IMR-90 (cell line): Measurements from ENCODE around the gene BRAT1. TPM values are rescaled to one million over a fixed set of nuclear protein-coding genes. Genes with fewer than 3 reads are reported as not detected.

Source experiments
- ATAC-seq: fragments of 200-7000 bp; cut with Tn5 transposase; 2 replicates; pipeline ENCODE4 v1.9.1; 2020; ENCODE audit warnings: low read depth, mild to moderate bottlenecking, moderate library complexity
- BruUV-seq: library from RNA; stranded (reverse); fragments of 400-500 nt; replicated peaks from 2 replicates; lab custom pipeline; 2021; lab: Mats Ljungman, UMichigan
- CTCF ChIA-PET: fragments of 300-600 bp; formaldehyde crosslinking; extraction: SDS; loops from one replicate; lab custom pipeline; 2021; ENCODE audit warnings: antibody characterized with exemption; lab: Yijun Ruan, JAX
- POLR2A ChIA-PET: fragments of 300-600 bp; sonication (Branson Sonifier 250); formaldehyde crosslinking; loops from one replicate; lab custom pipeline; 2022; ENCODE audit warnings: antibody characterized with exemption; ENCODE audit not compliant: unreplicated experiment; lab: Charles Lee
- DNase-seq: peaks from one replicate; pipeline ENCODE4 v3.0.0; 2013
- H2AFZ ChIP-seq: replicated peaks from 2 replicates; pipeline ENCODE3; 2013; ENCODE audit warnings: low read length, mild to moderate bottlenecking; ENCODE audit not compliant: poor library complexity
- H2AK5ac ChIP-seq: 2 replicates; pipeline ENCODE4 v1.6.1; 2013; ENCODE audit warnings: low read depth, low read length, inconsistent platforms
- H2AK9ac ChIP-seq: replicated peaks from 2 replicates; pipeline ENCODE3; 2013; ENCODE audit warnings: mild to moderate bottlenecking, low read depth, low read length, moderate library complexity; ENCODE audit not compliant: poor library complexity
- H2BK120ac ChIP-seq: 2 replicates; pipeline ENCODE4 v1.6.1; 2013; ENCODE audit warnings: low read depth, low read length, inconsistent platforms
- H2BK15ac ChIP-seq: 3 replicates; pipeline ENCODE4 v1.6.1; 2013; ENCODE audit warnings: low read depth, low read length, inconsistent platforms
- H2BK20ac ChIP-seq: 2 replicates; pipeline ENCODE4 v1.6.1; 2013; ENCODE audit warnings: low read depth, mild to moderate bottlenecking, inconsistent platforms, low read length, moderate library complexity
- H2BK5ac ChIP-seq: 2 replicates; pipeline ENCODE4 v1.6.1; 2013; ENCODE audit warnings: mild to moderate bottlenecking, low read depth, low read length, inconsistent platforms; ENCODE audit not compliant: poor library complexity, severe bottlenecking
- H3K14ac ChIP-seq: replicated peaks from 2 replicates; pipeline ENCODE4 v1.6.1; 2013; ENCODE audit warnings: low read depth, low read length, inconsistent platforms
- H3K18ac ChIP-seq: 2 replicates; pipeline ENCODE4 v1.6.1; 2013; ENCODE audit warnings: low read depth, low read length, control low read depth
- H3K23ac ChIP-seq: 2 replicates; pipeline ENCODE4 v1.6.1; 2013; ENCODE audit warnings: low read depth, low read length, inconsistent platforms
- H3K27ac ChIP-seq: 2 replicates; pipeline ENCODE4 v1.5.1; 2013; ENCODE audit warnings: mild to moderate bottlenecking, control low read depth, low read length; ENCODE audit not compliant: insufficient read depth
- H3K27me3 ChIP-seq: 2 replicates; pipeline ENCODE4 v1.6.1; 2013; ENCODE audit warnings: low read length; ENCODE audit not compliant: control insufficient read depth, insufficient read depth
- H3K36me3 ChIP-seq: 2 replicates; pipeline ENCODE4 v1.6.1; 2013; ENCODE audit warnings: low read length, mixed read lengths; ENCODE audit not compliant: control insufficient read depth, insufficient read depth
- H3K4ac ChIP-seq: 2 replicates; pipeline ENCODE4 v1.6.1; 2013; ENCODE audit warnings: low read depth, low read length, inconsistent platforms
- H3K4me1 ChIP-seq: 2 replicates; pipeline ENCODE4 v1.6.1; 2013; ENCODE audit warnings: low read length, mixed read lengths; ENCODE audit not compliant: control insufficient read depth, insufficient read depth
- H3K4me2 ChIP-seq: 2 replicates; pipeline ENCODE4 v1.6.1; 2013; ENCODE audit warnings: low read depth, mild to moderate bottlenecking, control low read depth, low read length, moderate library complexity
- H3K4me3 ChIP-seq: 2 replicates; pipeline ENCODE4 v1.5.1; 2013; ENCODE audit warnings: low read depth, mild to moderate bottlenecking, control low read depth, low read length, moderate library complexity; ENCODE audit not compliant: insufficient read depth
- H3K56ac ChIP-seq: 2 replicates; pipeline ENCODE4 v1.6.1; 2013; ENCODE audit warnings: low read length, inconsistent platforms; ENCODE audit not compliant: insufficient read depth; ENCODE audit errors: extremely low read depth
- H3K79me1 ChIP-seq, 2 experiments: 2 replicates each; pipeline ENCODE4 v1.6.1; 2013; ENCODE audit warnings: low read length in 2 of 2, inconsistent platforms in 1 of 2, low read depth in 1 of 2
- H3K9ac ChIP-seq: 2 replicates; pipeline ENCODE4 v1.6.1; 2013; ENCODE audit warnings: low read depth, low read length, control low read depth
- H3K9me1 ChIP-seq: 2 replicates; pipeline ENCODE4 v1.6.1; 2013; ENCODE audit warnings: low read length, inconsistent platforms; ENCODE audit not compliant: insufficient read depth
- H3K9me3 ChIP-seq: 2 replicates; pipeline ENCODE4 v1.6.1; 2013; ENCODE audit warnings: low read length; ENCODE audit not compliant: control insufficient read depth, insufficient read depth
- H4K20me1 ChIP-seq: 2 replicates; pipeline ENCODE4 v1.6.1; 2013; ENCODE audit warnings: low read length, inconsistent platforms; ENCODE audit not compliant: insufficient read depth
- H4K5ac ChIP-seq: 2 replicates; pipeline ENCODE4 v1.6.1; 2013; ENCODE audit warnings: mild to moderate bottlenecking, low read depth, low read length, control low read depth
- H4K8ac ChIP-seq, 2 experiments: 2 replicates each; pipeline ENCODE4 v1.6.1; 2013; ENCODE audit warnings: low read depth in 2 of 2, low read length in 2 of 2, control low read depth in 1 of 2, inconsistent platforms in 1 of 2
- H4K91ac ChIP-seq: 2 replicates; pipeline ENCODE4 v1.6.1; 2013; ENCODE audit warnings: low read depth, low read length, inconsistent platforms; ENCODE audit not compliant: insufficient read depth
- BHLHE40 ChIP-seq: fragments of 150-350 bp; IDR thresholded peaks from 2 replicates; pipeline ENCODE4 v1.6.1; 2016; ENCODE audit warnings: mild to moderate bottlenecking, low read depth, low read length
- CEBPB ChIP-seq: IDR thresholded peaks from 2 replicates; pipeline ENCODE4 v1.6.1; 2012; ENCODE audit warnings: low read depth, low read length, improper control_type of control experiment
- CHD1 ChIP-seq: IDR thresholded peaks from 2 replicates; pipeline ENCODE4 v1.6.1; 2012; ENCODE audit warnings: low read depth, low read length, improper control_type of control experiment
- CTCF ChIP-seq: conservative IDR thresholded peaks from 2 replicates; pipeline ENCODE4 v1.5.1; 2012; ENCODE audit warnings: mild to moderate bottlenecking, low read depth, low read length, improper control_type of control experiment
- ELK1 ChIP-seq: fragments of 150-350 bp; IDR thresholded peaks from 2 replicates; pipeline ENCODE4 v1.6.1; 2016; ENCODE audit warnings: low read depth, mild to moderate bottlenecking, low read length, moderate library complexity, borderline replicate concordance
- FOS ChIP-seq: fragments of 150-350 bp; IDR thresholded peaks from 2 replicates; pipeline ENCODE4 v1.6.1; 2016; ENCODE audit warnings: low read depth, low read length
- MAFK ChIP-seq: IDR thresholded peaks from 2 replicates; pipeline ENCODE4 v1.6.1; 2012; ENCODE audit warnings: low read depth, low read length, improper control_type of control experiment
- MAZ ChIP-seq: IDR thresholded peaks from 2 replicates; pipeline ENCODE4 v1.6.1; 2012; ENCODE audit warnings: low read depth, mild to moderate bottlenecking, low read length, improper control_type of control experiment, moderate library complexity, borderline replicate concordance
- MXI1 ChIP-seq: IDR thresholded peaks from 2 replicates; pipeline ENCODE4 v1.6.1; 2012; ENCODE audit warnings: low read depth, mild to moderate bottlenecking, low read length, moderate library complexity, borderline replicate concordance
- NFE2L2 ChIP-seq: fragments of 150-350 bp; IDR thresholded peaks from 2 replicates; pipeline ENCODE4 v1.6.1; 2016; ENCODE audit warnings: low read depth, mild to moderate bottlenecking, low read length
- POLR2A ChIP-seq: IDR thresholded peaks from 2 replicates; pipeline ENCODE4 v1.6.1; 2012; ENCODE audit warnings: mild to moderate bottlenecking, low read depth, low read length
- RAD21 ChIP-seq: IDR thresholded peaks from 2 replicates; pipeline ENCODE4 v1.6.1; 2012; ENCODE audit warnings: low read length, improper control_type of control experiment
- RCOR1 ChIP-seq: IDR thresholded peaks from 2 replicates; pipeline ENCODE4 v1.6.1; 2012; ENCODE audit warnings: mild to moderate bottlenecking, low read length, improper control_type of control experiment; ENCODE audit not compliant: insufficient replicate concordance
- RFX5 ChIP-seq: IDR thresholded peaks from 2 replicates; pipeline ENCODE4 v1.8.0; 2012; ENCODE audit warnings: low read depth, mild to moderate bottlenecking, low read length, moderate library complexity
- SMC3 ChIP-seq: fragments of 150-350 bp; IDR thresholded peaks from 2 replicates; pipeline ENCODE4 v1.6.1; 2016; ENCODE audit warnings: low read depth, mild to moderate bottlenecking, antibody characterized with exemption, low read length, moderate library complexity
- USF2 ChIP-seq: fragments of 150-350 bp; IDR thresholded peaks from 2 replicates; pipeline ENCODE4 v1.6.1; 2017; ENCODE audit warnings: mild to moderate bottlenecking, antibody characterized with exemption, low read length, low read depth
- WGBS, 2 experiments: methylation state at CpG; one replicate each; pipeline versions ENCODE4 v1.1.5 to v1.1.7; 2013; ENCODE audit warnings: missing lambda C conversion rate in 2 of 2; ENCODE audit not compliant: insufficient read length in 1 of 2; ENCODE audit errors: extremely low coverage in 2 of 2; 5-methylcytosine and 5-hydroxymethylcytosine counted together
- dilution Hi-C: fragments of 300-500 bp; cut with HindIII; formaldehyde crosslinking; loops from one replicate; pipeline ENCODE4 v1.14.3; 2018; ENCODE audit warnings: low sequenced_read_pairs; ENCODE audit not compliant: unreplicated experiment
- in situ Hi-C: fragments of 300-500 bp; cut with MboI; formaldehyde crosslinking; loops from 3 replicates; pipeline ENCODE4 v1.14.3; 2019; ENCODE audit warnings: low sequenced_read_pairs, inconsistent platforms, mixed read lengths
- intact Hi-C: fragments of 100-400 bp; cut with micrococcal nuclease; formaldehyde crosslinking; loops from 2 replicates; pipeline ENCODE4 v1.10.0; 2022
- polyA plus RNA-seq, 3 experiments: library from polyadenylated mRNA; depleted of rRNA; stranded (reverse); fragments of >200 nt; gene quantifications; 2 replicates each; pipeline ENCODE4 v1.2.3, GENCODE V29; 2012; ENCODE audit warnings: low replicate concordance in 1 of 3
- total RNA-seq: library from RNA; depleted of rRNA; stranded (reverse); fragments of >200 nt; gene quantifications from 2 replicates; pipeline ENCODE4 v1.2.3, GENCODE V29; 2012

Gene BRAT1
- total and polyA plus RNA-seq, 2 of the 4 experiments (the other 2 are of a cell fraction), result 6.8 to 21.9 TPM

DNA sequence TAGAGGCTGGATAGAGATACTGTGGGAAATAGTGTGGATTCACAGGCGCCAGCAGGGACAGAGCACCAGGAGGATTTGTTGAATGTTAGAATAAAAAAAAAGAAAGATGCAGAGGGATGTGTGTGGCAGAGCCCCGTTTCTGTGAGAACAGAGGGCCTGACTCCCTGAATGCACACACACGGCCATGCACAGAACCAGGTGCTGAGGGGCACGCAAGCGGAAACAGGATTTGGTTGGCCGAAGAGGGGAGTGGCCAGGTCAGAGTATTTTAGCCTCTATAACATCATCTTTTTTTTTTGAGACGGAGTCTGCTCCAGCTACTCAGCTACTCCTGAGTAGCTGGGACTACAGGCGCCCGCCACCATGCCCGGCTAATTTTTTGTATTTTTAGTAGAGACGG lies 25.3 kb upstream of the BRAT1 start:
- H3K9me1 ChIP-seq, result no peaks in the 10 kb centered on the region; the same call in 1 of the 2 replicates
- no TSS peak for BruUV-seq
- no peak overlapping the region for H3K18ac ChIP-seq
- dilution Hi-C loops, result no loop called here
- no peaks in the 10 kb centered on the region for H3K27me3 ChIP-seq
- WGBS, 2 experiments, result 83% methylated on average over 2 of the region's 11 CpGs; no CpG with 5 or more reads in 1 of the 2 experiments
- ChIA-PET CTCF (no interaction called here), POLR2A (no interaction called here)
- H3K27ac ChIP-seq, result no peak overlapping the region
- H2AK9ac ChIP-seq, result no peak overlapping the region
- no peak overlapping the region for H3K9ac ChIP-seq
- no peak overlapping the region for H4K8ac ChIP-seq
- in situ Hi-C loops, result no loop called here
- H4K91ac ChIP-seq, result no peak overlapping the region
- H3K9me3 ChIP-seq, result no peaks in the 10 kb centered on the region
- H2BK120ac ChIP-seq, result no peak overlapping the region
- DNase-seq (no peak), ATAC-seq (no peak)
- no peak overlapping the region for H2AK5ac ChIP-seq
- H2AFZ ChIP-seq, result no peak overlapping the region
- no peak overlapping the region for H3K4me2 ChIP-seq
- H4K20me1 ChIP-seq, result no peaks in the 10 kb centered on the region
- no peak overlapping the region for H3K23ac ChIP-seq
- no peak overlapping the region for H3K4ac ChIP-seq
- no peak overlapping the region for H4K5ac ChIP-seq
- H3K4me1 ChIP-seq, result no peaks in the 10 kb centered on the region
- no peak overlapping the region for H2BK20ac ChIP-seq
- H2BK15ac ChIP-seq, result no peak overlapping the region
- intact Hi-C loops, result no loop called here
- H2BK5ac ChIP-seq, result no peak overlapping the region
- TF ChIP-seq RFX5 (no peak), CTCF (no peak), RCOR1 (no peak), MXI1 (no peak), CHD1 (no peak), NFE2L2 (no peak), MAFK (no peak), BHLHE40 (no peak), POLR2A (no peak), SMC3 (no peak), ELK1 (no peak), USF2 (no peak), FOS (no peak), CEBPB (no peak), MAZ (no peak), RAD21 (no peak)
- no peak overlapping the region for H3K56ac ChIP-seq
- H3K36me3 ChIP-seq, result peaks cover 11% of the 10 kb centered on the region
- H3K14ac ChIP-seq, result no peak overlapping the region
- H3K4me3 ChIP-seq, result no peak overlapping the region
- H3K79me1 ChIP-seq, result peaks cover 0 to 3% of the 10 kb centered on the region in 2 experiments; a peak in 1 of 4 replicates
